GM08714 (cell line): Measurements from ENCODE around the gene UBL5.
A peak's percentile ranks its signal among the peaks of the same experiment; 100 is the strongest.
"Not testable (repeated sequence)": the region's sequence is repeated elsewhere in the genome, so short reads cannot be mapped to it uniquely, and the experiment has no call there.

Experiments
- H3K4me3 ChIP-seq: fragments of 200-500 bp; sonication (Bioruptor generic); 2 replicates; pipeline ENCODE4 v1.5.1; 2014; ENCODE audit warnings: mild to moderate bottlenecking, low read length, inconsistent platforms
- ZNF274 ChIP-seq: IDR thresholded peaks from 2 replicates; pipeline ENCODE4 v1.6.1; 2012; ENCODE audit warnings: mild to moderate bottlenecking, low read depth, low read length

Gene UBL5

DNA sequence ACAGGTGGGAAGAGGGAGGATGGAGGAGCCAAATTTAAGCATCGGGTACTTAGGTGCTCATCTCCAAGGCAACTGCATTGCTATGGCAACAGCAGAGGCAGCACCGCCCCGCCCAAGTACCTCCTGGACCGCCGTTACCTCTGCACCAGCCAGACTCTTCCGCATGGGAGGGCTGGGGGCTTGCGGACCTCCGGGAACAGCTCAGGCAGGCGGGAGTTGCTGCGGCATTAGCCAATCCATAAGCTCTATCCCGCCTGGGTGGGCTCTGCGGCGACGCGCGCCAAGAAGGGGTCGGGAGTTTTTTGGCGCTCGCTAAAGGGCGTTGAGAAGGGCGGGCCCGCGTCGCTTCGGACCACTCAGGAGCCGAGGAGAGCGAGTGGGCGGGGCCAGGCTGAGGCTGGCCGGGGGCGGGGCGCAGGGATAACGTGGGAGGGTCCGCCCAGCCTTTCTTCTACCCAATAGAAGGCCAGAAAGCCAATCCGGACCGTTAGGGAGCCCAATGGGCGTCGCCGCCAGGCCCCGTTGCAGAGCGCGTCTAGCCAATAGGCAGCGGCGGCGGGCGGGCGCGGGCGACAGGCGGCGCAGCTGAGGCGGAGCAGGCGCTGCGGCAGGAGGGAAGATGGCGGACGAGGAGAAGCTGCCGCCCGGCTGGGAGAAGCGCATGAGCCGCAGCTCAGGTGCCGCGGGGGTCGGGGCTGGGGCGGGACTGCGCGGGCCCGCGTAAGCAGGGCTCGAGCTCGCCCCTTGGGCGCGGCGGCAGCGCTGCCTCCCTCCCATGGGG is 7.2 kb downstream of the UBL5 start, which contains the start of gene PIN1:
Gene PIN1, plus strand, starts transcription at position 593 of the 781 bp plus-strand sequence. Its CDS starts 27 bp downstream, at position 620.
- peak within 1 kb of the TSS; percentile 93 for H3K4me3 ChIP-seq
- TF ChIP-seq ZNF274: no peak

DNA sequence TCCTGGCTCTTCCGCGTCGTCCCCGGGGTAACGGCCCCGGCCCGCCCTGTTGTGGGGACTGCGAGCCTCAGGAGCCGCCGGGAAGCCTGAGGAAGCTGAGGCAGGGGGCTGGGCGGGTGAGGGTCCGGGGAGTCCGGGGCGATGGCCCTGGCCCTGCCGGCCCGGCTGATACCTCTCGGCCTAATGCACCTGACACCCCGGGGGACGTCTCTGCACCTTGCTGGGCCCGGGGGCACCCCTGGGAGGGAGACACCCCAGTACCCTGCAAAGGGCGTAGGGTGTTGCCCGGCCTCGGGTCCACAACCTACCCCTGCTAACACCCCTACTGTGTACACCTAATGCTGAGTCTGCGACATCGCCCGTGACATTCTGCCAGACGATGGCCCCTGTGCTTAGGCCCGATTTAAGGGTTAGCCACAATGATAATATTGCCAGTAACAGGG is 7.8 kb downstream of the UBL5 start:
- peak overlapping the region; percentile 93 for H3K4me3 ChIP-seq
- TF ChIP-seq ZNF274: no peak

- no peak for TF ChIP-seq ZNF274
- H3K4me3 ChIP-seq: peak overlapping the region; percentile 93
Measured at GRCh38 chr19:9836021-9836420, 8.3 kb downstream of the UBL5 start.

DNA sequence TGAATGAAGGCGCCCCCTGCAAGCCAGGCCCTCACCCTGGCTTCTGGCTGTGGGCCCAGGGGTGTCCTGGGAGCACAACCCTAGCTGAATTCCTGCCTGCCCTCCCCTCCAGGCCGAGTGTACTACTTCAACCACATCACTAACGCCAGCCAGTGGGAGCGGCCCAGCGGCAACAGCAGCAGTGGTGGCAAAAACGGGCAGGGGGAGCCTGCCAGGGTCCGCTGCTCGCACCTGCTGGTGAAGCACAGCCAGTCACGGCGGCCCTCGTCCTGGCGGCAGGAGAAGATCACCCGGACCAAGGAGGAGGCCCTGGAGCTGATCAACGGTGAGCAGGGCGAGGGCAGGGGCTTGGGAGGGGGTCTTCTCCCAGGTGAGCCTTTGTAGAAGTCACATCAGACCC is 10.6 kb downstream of the UBL5 start:
- no peak overlapping the region for H3K4me3 ChIP-seq
- no peak for TF ChIP-seq ZNF274

DNA sequence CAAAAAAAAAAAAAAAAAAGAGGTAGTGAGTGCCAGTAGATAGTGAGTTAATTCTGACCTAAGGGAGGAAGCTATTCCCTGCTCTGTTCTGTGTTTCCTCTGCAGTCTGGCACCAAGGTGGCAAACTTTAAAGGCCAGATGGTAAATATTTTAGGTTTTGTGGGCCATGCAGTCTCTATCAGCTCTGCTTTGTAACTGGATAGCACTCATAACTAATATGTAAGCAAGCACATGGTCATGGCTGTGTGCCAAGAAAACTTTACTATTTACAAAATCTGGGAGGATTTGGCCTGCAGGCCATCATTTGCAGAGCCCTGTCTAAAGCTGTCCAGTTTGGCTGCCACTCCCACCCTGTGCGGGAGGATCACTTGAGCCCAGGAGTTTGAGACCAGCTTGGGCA is 11.7 kb downstream of the UBL5 start:
- no peak overlapping the region for H3K4me3 ChIP-seq

GRCh38 chr19:9842834-9843625 is 15.3 kb downstream of the UBL5 start:
- TF ChIP-seq ZNF274: no peak
- H3K4me3 ChIP-seq: no peak overlapping the region

More for the DNA sequence above, 11.7 kb downstream of the UBL5 start:
- TF ChIP-seq ZNF274: no peak

DNA sequence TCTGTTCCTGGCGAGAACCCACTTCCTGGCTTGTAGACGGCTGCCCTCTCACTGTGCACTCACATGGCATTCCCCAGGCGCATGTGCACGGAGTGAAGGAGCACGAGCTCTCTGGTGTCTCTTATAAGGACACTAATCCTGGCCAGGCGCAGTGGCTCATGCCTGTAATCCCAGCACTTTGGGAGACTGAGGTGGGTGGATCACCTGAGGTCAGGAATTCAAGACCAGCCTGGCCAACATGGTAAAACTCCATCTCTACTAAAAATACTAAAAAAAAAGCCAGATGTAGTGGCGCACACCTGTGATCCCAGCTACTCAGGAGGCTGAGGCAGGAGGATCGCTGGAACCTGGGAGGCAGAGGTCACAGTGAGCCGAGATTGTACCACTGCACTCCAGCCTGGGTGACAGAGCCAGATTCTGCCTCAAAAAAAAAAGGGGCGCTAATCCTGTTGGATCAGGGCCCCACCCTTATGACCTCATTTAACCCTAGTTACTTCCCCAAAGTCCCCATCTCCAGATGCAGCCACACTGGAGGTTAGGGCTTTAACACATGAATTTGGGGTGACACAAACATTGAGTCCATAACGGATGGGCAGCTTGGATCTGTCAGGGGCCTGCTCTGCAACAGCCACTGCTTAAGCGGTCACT is 16.0 kb downstream of the UBL5 start:
- not testable (repeated sequence) for H3K4me3 ChIP-seq

DNA sequence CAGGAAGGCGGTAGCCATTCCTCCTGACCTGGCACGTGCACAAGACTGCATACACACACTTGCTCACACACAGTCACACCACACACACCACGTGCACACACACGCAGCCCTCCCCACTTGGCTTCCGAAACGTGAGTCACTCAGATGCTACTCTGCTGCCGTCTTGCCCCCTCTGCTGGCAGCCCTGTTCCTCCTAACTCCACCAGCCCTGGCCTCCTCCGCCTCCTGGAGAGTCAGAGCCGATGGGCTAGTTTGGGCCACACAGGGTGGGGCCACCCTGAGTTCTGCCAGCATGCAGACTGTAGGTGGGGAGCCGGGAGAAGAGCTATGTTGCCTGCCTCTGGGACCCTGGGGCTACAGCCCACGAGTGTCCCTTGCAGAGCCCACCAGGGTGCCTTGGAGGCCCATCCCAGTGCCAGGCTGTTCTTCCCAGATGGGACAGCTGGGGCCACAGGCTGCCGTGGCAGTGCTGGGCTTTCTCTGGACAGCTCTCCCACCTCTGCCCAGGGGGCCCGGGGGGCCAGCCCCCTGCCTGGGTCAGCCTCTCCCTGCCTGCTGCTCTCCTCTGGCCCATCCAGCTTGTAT is 19.5 kb downstream of the UBL5 start:
- TF ChIP-seq ZNF274: no peak
- H3K4me3 ChIP-seq: no peak overlapping the region

- no peak for TF ChIP-seq ZNF274
- no peak overlapping the region for H3K4me3 ChIP-seq
Measured at GRCh38 chr19:9848060-9848459, 20.3 kb downstream of the UBL5 start.

GRCh38 chr19:9848762-9849161 is 21.0 kb downstream of the UBL5 start:
- H3K4me3 ChIP-seq: no peak overlapping the region
- no peak for TF ChIP-seq ZNF274

GRCh38 chr19:9849791-9850190 is 22.1 kb downstream of the UBL5 start:
- no peak overlapping the region for H3K4me3 ChIP-seq
- TF ChIP-seq ZNF274: no peak

- H3K4me3 ChIP-seq: no peak overlapping the region
- no peak for TF ChIP-seq ZNF274
Measured at GRCh38 chr19:9850235-9850959, 22.7 kb downstream of the UBL5 start.

DNA sequence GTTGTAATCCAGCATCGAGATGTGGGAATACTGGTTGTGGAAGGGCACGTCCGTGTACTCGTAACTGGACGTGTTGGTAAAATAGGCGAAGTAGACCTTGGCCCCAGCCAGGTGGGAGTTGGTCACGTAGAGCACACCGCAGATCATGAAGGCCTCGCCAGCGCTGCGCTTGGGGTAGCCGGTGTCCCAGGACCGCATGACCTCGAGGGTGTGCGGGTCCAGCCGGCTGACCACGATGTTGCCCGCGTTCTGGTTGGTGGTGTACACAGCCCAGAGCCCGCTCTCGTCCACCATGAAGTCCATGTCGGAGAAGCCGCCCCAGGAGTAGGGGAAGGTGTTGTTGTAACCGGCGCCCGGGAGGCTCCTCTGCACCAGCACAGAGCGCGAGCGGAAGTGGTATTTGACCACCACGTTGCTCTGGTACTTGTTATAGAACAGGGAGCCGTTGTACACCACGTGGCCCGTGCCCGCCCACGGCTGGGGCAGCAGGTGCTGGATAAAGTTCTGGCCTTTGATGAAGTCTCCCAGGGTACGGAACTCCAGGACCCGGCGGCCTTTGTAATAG is 26.6 kb downstream of the UBL5 start:
- TF ChIP-seq ZNF274: no peak
- H3K4me3 ChIP-seq: no peak overlapping the region
